GM18498 (cell line): ENCODE measurements around the gene GALNT4.

Experiments
- ATAC-seq: cut with Tn5 transposase; IDR thresholded peaks from one replicate; pipeline ENCODE4 v1.9.1; 2021; ENCODE audit warnings: mild to moderate bottlenecking, moderate library complexity; ENCODE audit not compliant: unreplicated experiment

The GALNT4 gene

GRCh38 chr12:89524541-89525304 lies at the start of gene GALNT4:
TSS of gene GALNT4 (minus strand) at chr12:89524796. CDS start at chr12:89524549, 247 bp downstream.
- peak; percentile 83 for ATAC-seq

GRCh38 chr12:89573051-89573810 lies 48.6 kb upstream of the GALNT4 start:
- ATAC-seq = no peak

DNA sequence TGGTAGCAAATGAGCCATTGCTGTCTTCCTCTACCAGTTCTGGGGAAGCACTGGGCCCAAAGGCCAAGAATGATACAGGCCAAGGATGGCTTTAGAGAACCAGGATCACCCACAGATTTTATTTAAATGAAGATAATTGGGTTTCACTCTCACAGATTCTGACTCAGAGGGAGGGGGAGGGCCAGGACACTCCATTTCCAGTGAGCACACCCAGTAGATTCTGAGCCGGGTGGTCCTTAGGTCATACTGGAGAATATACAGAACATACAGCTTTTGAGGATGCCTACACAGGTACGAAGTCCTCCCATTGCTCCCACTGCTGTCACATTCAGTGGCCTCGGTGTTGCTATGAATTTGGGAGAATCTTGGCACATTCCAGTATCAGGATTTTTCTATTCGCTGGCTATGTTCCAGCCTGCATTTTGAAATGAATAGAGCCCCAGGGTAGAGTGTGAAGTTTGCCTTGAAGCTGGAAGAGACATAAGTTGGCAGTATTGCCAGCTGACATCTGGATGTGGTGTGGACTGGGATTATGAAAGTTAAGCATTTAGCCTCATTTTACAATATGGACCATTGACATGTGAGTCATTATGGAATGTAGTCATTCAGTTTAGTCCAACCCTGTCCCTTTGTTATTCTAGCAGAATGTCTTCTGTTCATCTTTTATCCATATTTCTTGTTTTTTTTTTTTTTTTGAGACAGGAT lies 47.0 kb upstream of the GALNT4 start:
- no peak for ATAC-seq

GRCh38 chr12:89568484-89568883 lies 43.9 kb upstream of the GALNT4 start:
- no peak for ATAC-seq

- no peak for ATAC-seq
These were observed 43.2 kb upstream of the GALNT4 start for GRCh38 chr12:89567691-89568239.

GRCh38 chr12:89566615-89567014 lies 42.0 kb upstream of the GALNT4 start:
- ATAC-seq = peak; percentile 52

- no peak for ATAC-seq
These were observed 40.4 kb upstream of the GALNT4 start for GRCh38 chr12:89565002-89565401.

DNA sequence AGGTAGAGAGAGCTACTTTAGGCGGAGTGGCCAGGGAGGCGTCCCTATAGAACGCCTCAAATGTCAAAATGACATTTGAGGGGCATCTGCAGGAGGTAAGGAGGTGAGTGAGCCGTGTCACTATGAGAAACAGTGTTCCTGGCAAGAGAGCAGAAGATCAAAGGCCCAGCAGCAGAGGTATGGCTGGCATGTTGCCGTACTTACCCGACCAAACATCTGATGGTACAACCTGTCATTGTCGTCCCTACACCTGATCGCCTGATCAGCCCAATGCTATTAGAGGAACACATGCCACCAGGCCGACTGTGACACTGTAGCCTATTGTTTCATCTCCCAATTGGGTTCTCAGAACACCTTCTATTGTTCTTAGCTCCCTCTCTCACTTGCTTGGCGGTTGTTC lies 35.2 kb upstream of the GALNT4 start:
- no peak for ATAC-seq

GRCh38 chr12:89556976-89557375 lies 32.4 kb upstream of the GALNT4 start:
- ATAC-seq = no peak

DNA sequence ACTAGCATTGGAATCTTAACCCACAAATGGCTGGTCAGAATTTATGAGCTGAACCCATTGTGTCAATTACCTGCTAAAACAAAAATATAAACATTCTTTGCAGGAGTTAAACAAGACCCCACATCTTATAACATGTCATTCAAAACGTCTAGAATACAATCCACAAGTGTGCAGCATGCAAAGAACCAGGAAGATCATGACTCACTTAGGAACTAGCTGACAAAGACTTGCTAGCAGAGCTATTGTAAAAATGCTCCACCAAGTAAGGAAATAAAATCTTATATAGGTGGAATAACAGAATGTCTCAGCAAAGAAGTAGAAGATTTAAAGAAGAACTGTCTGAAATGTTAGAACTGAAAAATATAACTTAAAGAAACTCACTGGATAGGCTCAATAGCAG lies 27.8 kb upstream of the GALNT4 start:
- no peak for ATAC-seq

DNA sequence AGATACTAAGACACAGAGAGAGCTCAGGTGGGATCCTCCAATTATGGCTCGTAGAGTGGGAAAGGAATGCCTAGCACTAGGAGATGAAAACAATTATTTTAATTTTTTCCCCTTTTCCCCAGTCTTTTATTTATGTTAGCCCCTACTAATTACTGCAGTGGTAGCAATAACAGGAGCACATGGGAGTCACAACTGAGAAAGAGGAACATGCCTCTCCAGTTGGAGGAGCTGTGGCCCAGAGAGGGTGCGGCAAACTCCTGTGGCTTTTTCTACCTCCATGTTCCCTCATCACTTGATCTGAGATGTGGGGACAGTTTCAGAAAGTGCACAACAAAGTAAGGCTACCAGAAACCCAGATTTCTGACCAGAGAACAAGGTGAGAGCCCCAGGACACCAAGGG lies 27.2 kb upstream of the GALNT4 start:
- no peak for ATAC-seq

DNA sequence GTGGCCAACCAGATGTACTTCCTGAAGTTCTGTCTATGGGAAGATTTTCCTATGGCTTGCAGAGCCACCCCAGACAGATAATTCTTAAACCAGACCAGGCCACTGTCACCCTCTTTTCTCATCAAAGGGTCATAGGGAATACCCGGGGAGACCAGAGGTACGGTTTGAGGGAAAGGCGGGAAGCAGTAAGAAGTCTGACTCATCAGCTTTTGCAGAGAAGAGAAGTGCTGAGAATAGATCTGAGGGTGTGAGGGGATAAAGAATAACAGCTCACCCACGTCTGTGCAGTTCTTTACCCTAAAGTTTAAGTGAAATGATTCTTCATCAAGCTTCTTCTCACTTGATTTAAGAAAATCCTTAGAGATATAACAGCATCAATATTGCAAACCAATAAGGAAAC lies 22.5 kb upstream of the GALNT4 start:
- ATAC-seq = no peak

- ATAC-seq = no peak
These were observed 21.6 kb upstream of the GALNT4 start for GRCh38 chr12:89546151-89546550.

GRCh38 chr12:89544681-89545184 lies 20.1 kb upstream of the GALNT4 start:
- no peak for ATAC-seq

GRCh38 chr12:89544022-89544421 lies 19.4 kb upstream of the GALNT4 start:
- no peak for ATAC-seq

DNA sequence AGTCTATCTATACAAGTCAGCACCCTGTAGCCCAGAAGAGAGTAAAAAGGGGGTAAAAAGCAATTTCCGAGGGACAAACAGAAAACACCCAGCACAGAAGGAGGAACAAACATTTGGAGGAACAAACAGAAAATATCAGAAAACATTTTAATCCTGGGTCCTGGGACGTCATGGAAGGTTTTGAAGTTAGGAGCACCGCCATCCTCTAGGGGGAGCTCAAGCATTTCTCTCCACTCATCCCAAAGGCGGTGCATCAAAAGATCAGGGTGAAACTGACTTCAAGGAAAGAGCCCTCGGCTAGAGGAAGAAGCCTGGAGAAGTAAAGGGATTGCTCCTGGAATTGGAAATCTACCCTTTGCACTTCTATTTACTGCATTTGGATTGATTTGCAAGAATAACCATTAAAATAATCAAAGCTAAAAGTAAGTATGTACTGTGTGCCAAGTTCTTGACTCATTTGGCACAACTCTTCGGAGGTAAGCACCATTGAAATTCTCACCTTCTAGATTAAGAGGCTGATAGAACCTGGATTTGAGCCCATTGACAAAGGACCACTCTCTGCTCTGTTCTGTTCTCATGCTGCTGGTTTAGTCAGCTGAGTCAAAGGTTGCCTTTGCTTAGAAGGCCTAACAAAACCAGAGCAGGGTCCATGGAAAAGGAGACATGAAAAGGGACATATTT lies 18.5 kb upstream of the GALNT4 start:
- ATAC-seq = peak; percentile 75

DNA sequence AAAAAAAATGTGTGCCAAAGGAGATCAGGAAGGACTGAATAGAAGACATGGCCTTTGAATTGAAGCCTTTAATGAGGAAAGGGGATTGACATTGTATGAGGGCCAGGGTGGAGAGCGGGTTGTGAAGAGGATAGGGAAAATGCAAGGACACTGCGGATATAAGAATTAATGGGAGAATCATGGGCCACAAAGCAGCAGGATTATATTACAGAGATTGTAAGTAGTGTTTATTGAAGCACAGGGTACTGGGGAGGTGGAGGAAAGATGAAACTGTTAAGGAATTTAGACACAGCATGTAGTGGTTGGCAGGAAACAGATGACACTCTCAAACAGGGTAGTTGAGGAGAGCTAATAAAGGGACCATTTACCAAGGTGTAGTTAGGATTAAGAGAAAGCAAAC lies 17.6 kb upstream of the GALNT4 start:
- no peak for ATAC-seq

DNA sequence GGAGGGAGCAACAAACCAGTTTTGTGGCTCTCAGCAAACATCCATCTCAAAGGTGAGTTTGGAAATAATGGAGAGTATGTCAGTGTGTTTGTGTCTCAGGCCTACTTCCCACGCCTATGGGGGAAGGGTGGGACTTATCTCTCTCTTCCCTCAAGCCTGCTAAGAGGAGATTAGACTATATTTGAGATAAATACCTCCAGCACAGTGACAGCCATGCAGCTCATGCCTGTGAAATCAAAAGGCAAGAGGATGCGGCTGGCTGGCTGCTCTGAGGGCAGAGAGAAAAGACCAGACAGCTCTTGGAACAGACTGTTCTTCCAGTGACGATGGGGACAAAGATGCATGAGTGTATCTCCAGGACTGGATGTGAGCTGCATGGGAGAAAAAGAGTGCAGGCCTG lies 16.0 kb upstream of the GALNT4 start:
- ATAC-seq = no peak

GRCh38 chr12:89539426-89540223 lies 15.0 kb upstream of the GALNT4 start:
- ATAC-seq = peak; percentile 59

- no peak for ATAC-seq
These were observed 14.3 kb upstream of the GALNT4 start for GRCh38 chr12:89538897-89539296.
